H1 (cell line): ENCODE data around the gene SLC24A3.

ENCODE experiments used
- BACH1 ChIP-seq: IDR thresholded peaks from 2 replicates; pipeline ENCODE4 v1.6.1; 2012; ENCODE audit warnings: low read length, improper control_type of control experiment
- CEBPB ChIP-seq: IDR thresholded peaks from 2 replicates; pipeline ENCODE4 v1.6.1; 2012; ENCODE audit warnings: low read depth, low read length
- CREB1 ChIP-seq: IDR thresholded peaks from 2 replicates; pipeline ENCODE4 v1.6.1; 2012; ENCODE audit warnings: inconsistent platforms
- CTCF ChIP-seq, 3 experiments: IDR thresholded peaks; 1 replicate in 2 of 3; 2 replicates in 1 of 3; pipeline versions ENCODE4 v1.5.1 to v1.6.1; 2011; ENCODE audit warnings: low read length in 3 of 3, mild to moderate bottlenecking in 3 of 3, inconsistent platforms in 2 of 3, low read depth in 1 of 3, moderate library complexity in 1 of 3; ENCODE audit not compliant: insufficient read depth in 1 of 3; ENCODE audit errors: control extremely low read depth in 1 of 3
- PHF8 ChIP-seq: fragments of 200-600 bp; sonication (generic); conservative IDR thresholded peaks from 2 replicates; pipeline ENCODE4 v1.7.1; 2012; ENCODE audit warnings: low read depth, mild to moderate bottlenecking, inconsistent platforms, low read length, moderate library complexity
- POLR2A ChIP-seq, 2 experiments: IDR thresholded peaks; 1 replicate in 1 of 2; 2 replicates in 1 of 2; pipeline ENCODE4 v1.6.1; 2011; ENCODE audit warnings: low read depth in 2 of 2, low read length in 2 of 2, mild to moderate bottlenecking in 2 of 2; ENCODE audit errors: control extremely low read depth in 1 of 2
- POLR2AphosphoS5 ChIP-seq: IDR thresholded peaks from 2 replicates; pipeline ENCODE4 v1.6.1; 2011; ENCODE audit warnings: low read depth, low read length
- RAD21 ChIP-seq, 2 experiments: IDR thresholded peaks in 1 of 2; conservative IDR thresholded peaks in 1 of 2; 2 replicates each; pipeline ENCODE4 v1.6.1; 2011; ENCODE audit warnings: low read depth in 2 of 2, low read length in 2 of 2, improper control_type of control experiment in 1 of 2, inconsistent platforms in 1 of 2, mild to moderate bottlenecking in 1 of 2, moderate library complexity in 1 of 2
- TAF7 ChIP-seq: optimal IDR thresholded peaks from 2 replicates; pipeline ENCODE3; 2011; ENCODE audit warnings: low read depth, mild to moderate bottlenecking, inconsistent platforms, low read length, moderate library complexity, borderline replicate concordance
- YY1 ChIP-seq: IDR thresholded peaks from 2 replicates; pipeline ENCODE4 v1.6.1; 2011; ENCODE audit warnings: low read depth, mild to moderate bottlenecking, low read length

GRCh38 chr20:19403549-19403948, 191.1 kb downstream of the SLC24A3 start:
- TF ChIP-seq BACH1 (no peak), CEBPB (no peak), YY1 (no peak), CTCF (IDR thresholded peaks at IDR 0.05; ENCODE audit: control extremely low read depth in 1 of 3, insufficient read depth in 1 of 3, low read depth in 1 of 3, low read length in 3 of 3) (no peak), POLR2A (IDR thresholded peaks at IDR 0.05; ENCODE audit: control extremely low read depth in 1 of 2, low read depth in 2 of 2, low read length in 2 of 2) (no peak), PHF8 (no peak), TAF7 (no peak), RAD21 (IDR thresholded peaks at IDR 0.05 in 1 of 2, conservative IDR thresholded peaks at IDR 0.05 in 1 of 2; ENCODE audit: low read depth in 2 of 2, low read length in 2 of 2) (no peak), POLR2AphosphoS5 (no peak), CREB1 (no peak)
